Mesendoderm (in vitro differentiated cells): Measurements from ENCODE around the gene AHNAK2.
"Not testable (repeated sequence)": the region's sequence is repeated elsewhere in the genome, so short reads cannot be mapped to it uniquely, and the experiment has no call there.

Experiments
- DNase-seq: peaks from one replicate; pipeline ENCODE4 v3.0.0; 2013
- H2AK5ac ChIP-seq: 2 replicates; pipeline ENCODE4 v1.6.1; 2013; ENCODE audit warnings: low read length, inconsistent platforms
- H2BK120ac ChIP-seq: 2 replicates; pipeline ENCODE4 v1.6.1; 2013; ENCODE audit warnings: low read depth, mild to moderate bottlenecking, low read length, moderate library complexity, mixed read lengths
- H2BK15ac ChIP-seq: replicated peaks from 2 replicates; pipeline ENCODE4 v1.6.1; 2013; ENCODE audit warnings: low read depth, mild to moderate bottlenecking, moderate library complexity
- H2BK5ac ChIP-seq: 2 replicates; pipeline ENCODE4 v1.6.1; 2013; ENCODE audit warnings: low read length, inconsistent platforms
- H3K18ac ChIP-seq: 2 replicates; pipeline ENCODE4 v1.6.1; 2013; ENCODE audit warnings: mild to moderate bottlenecking, low read length, mixed read lengths
- H3K23ac ChIP-seq: one replicate; pipeline ENCODE4 v1.6.1; 2013; ENCODE audit warnings: low read length
- H3K27ac ChIP-seq: 2 replicates; pipeline ENCODE4 v1.5.1; 2013; ENCODE audit warnings: low read depth, mild to moderate bottlenecking, inconsistent platforms, low read length, moderate library complexity
- H3K27me3 ChIP-seq: 2 replicates; pipeline ENCODE4 v1.6.1; 2013; ENCODE audit warnings: low read length, control low read depth, mild to moderate bottlenecking, inconsistent platforms; ENCODE audit not compliant: insufficient read depth, poor library complexity
- H3K36me3 ChIP-seq: 2 replicates; pipeline ENCODE4 v1.6.1; 2013; ENCODE audit warnings: low read length, inconsistent platforms; ENCODE audit not compliant: control insufficient read depth, insufficient read depth
- H3K4ac ChIP-seq: one replicate; pipeline ENCODE4 v1.6.1; 2013; ENCODE audit warnings: low read depth, mild to moderate bottlenecking, low read length, moderate library complexity
- H3K4me1 ChIP-seq: 2 replicates; pipeline ENCODE4 v1.6.1; 2013; ENCODE audit warnings: low read depth, low read length, inconsistent platforms; ENCODE audit not compliant: control insufficient read depth
- H3K4me2 ChIP-seq: 2 replicates; pipeline ENCODE4 v1.6.1; 2013; ENCODE audit warnings: low read length
- H3K4me3 ChIP-seq: 2 replicates; pipeline ENCODE4 v1.5.1; 2013; ENCODE audit warnings: mild to moderate bottlenecking, low read length
- H3K56ac ChIP-seq: one replicate; pipeline ENCODE4 v1.6.1; 2013; ENCODE audit warnings: low read length
- H3K79me1 ChIP-seq: 2 replicates; pipeline ENCODE4 v1.6.1; 2013; ENCODE audit warnings: low read length, inconsistent platforms
- H3K79me2 ChIP-seq: 2 replicates; pipeline ENCODE4 v1.6.1; 2013; ENCODE audit warnings: mild to moderate bottlenecking, low read length; ENCODE audit not compliant: control insufficient read depth, insufficient read depth
- H3K9ac ChIP-seq: 2 replicates; pipeline ENCODE4 v1.6.1; 2013; ENCODE audit warnings: low read length, inconsistent platforms
- H4K5ac ChIP-seq: one replicate; pipeline ENCODE4 v1.6.1; 2013; ENCODE audit warnings: low read length
- H4K8ac ChIP-seq: one replicate; pipeline ENCODE4 v1.6.1; 2013; ENCODE audit warnings: low read depth, mild to moderate bottlenecking, control low read depth, low read length, moderate library complexity
- WGBS: extraction: QIAGEN DNeasy Blood & Tissue Kit; methylation state at CpG from one replicate; pipeline ENCODE4 v1.1.7; 2013; ENCODE audit warnings: low lambda C conversion rate, missing lambda C conversion rate; ENCODE audit not compliant: insufficient coverage; ENCODE audit errors: extremely low coverage; 5-methylcytosine and 5-hydroxymethylcytosine counted together

Gene AHNAK2

GRCh38 chr14:104908303-104908702 lies 69.9 kb downstream of the AHNAK2 start:
- H3K4me2 ChIP-seq, result no peak overlapping the region
- H4K8ac ChIP-seq, result no peak overlapping the region
- no peak overlapping the region for H3K27ac ChIP-seq
- no peaks in the 10 kb centered on the region for H3K36me3 ChIP-seq
- H3K27me3 ChIP-seq, result no peaks in the 10 kb centered on the region
- H2BK15ac ChIP-seq, result no peak overlapping the region
- H3K4me3 ChIP-seq, result no peak overlapping the region
- no peak overlapping the region for H3K9ac ChIP-seq
- no peaks in the 10 kb centered on the region for H3K79me2 ChIP-seq
- DNase-seq, result no peak
- H3K18ac ChIP-seq, result no peak overlapping the region
- no peaks in the 10 kb centered on the region for H3K4me1 ChIP-seq
- no peak overlapping the region for H2AK5ac ChIP-seq
- no CpG with 5 or more reads among the region's 1 CpG for WGBS
- no peak overlapping the region for H3K4ac ChIP-seq
- no peak overlapping the region for H3K23ac ChIP-seq
- no peaks in the 10 kb centered on the region for H3K79me1 ChIP-seq
- H4K5ac ChIP-seq, result no peak overlapping the region
- H3K56ac ChIP-seq, result no peak overlapping the region
- H2BK120ac ChIP-seq, result no peak overlapping the region
- H2BK5ac ChIP-seq, result no peak overlapping the region

- not testable (repeated sequence) for H4K8ac ChIP-seq
- no CpG with 5 or more reads among the region's 28 CpGs for WGBS
These were observed 72.6 kb downstream of the AHNAK2 start for GRCh38 chr14:104905579-104905933.

GRCh38 chr14:104904650-104905578 lies 73.3 kb downstream of the AHNAK2 start:
- H3K18ac ChIP-seq, H3K56ac ChIP-seq, H2BK120ac ChIP-seq, H3K27me3 ChIP-seq, H3K79me1 ChIP-seq, H3K4me1 ChIP-seq, H3K9ac ChIP-seq, H2BK15ac ChIP-seq, H2BK5ac ChIP-seq, H3K27ac ChIP-seq, H3K4me3 ChIP-seq, H2AK5ac ChIP-seq, H3K36me3 ChIP-seq, DNase-seq, H4K5ac ChIP-seq, H3K4ac ChIP-seq, H3K23ac ChIP-seq, H3K79me2 ChIP-seq, H4K8ac ChIP-seq, H3K4me2 ChIP-seq: not testable (repeated sequence)
- no CpG with 5 or more reads among the region's 38 CpGs for WGBS

More at GRCh38 chr14:104905579-104905933, 72.6 kb downstream of the AHNAK2 start:
- H3K4me3 ChIP-seq, H3K79me1 ChIP-seq, H3K9ac ChIP-seq, H4K5ac ChIP-seq, DNase-seq, H3K4ac ChIP-seq, H2AK5ac ChIP-seq, H3K27me3 ChIP-seq, H3K79me2 ChIP-seq, H3K18ac ChIP-seq, H2BK15ac ChIP-seq, H3K56ac ChIP-seq, H3K4me2 ChIP-seq, H3K23ac ChIP-seq, H2BK5ac ChIP-seq, H3K27ac ChIP-seq, H3K36me3 ChIP-seq, H3K4me1 ChIP-seq, H2BK120ac ChIP-seq: not testable (repeated sequence)

DNA sequence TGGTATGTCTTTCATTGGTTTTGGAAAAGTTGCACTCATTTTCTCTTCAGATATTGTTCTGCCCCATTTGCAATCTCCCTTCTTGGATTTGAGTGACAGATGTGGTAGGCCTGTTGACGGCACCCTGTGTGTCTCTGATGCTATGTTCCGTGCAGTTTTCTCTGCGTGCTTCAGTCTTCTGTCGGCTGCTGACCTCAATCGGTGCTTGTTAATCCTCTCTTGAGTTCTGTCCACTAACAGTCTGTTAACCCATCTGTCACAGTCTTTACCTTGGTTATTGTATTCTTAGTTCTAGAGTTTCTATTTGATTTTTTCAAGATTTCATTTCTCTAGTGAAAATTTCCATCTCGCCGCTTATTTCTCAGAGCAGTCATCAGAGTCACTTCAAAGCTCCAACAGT lies 74.2 kb downstream of the AHNAK2 start:
- H2BK5ac ChIP-seq, result no peak overlapping the region
- no peak overlapping the region for H3K27ac ChIP-seq
- H3K36me3 ChIP-seq, result no peaks in the 10 kb centered on the region
- H3K79me2 ChIP-seq, result no peaks in the 10 kb centered on the region
- no peak overlapping the region for H4K5ac ChIP-seq
- H3K18ac ChIP-seq, result no peak overlapping the region
- H3K27me3 ChIP-seq, result no peaks in the 10 kb centered on the region
- no peak overlapping the region for H3K9ac ChIP-seq
- no peak overlapping the region for H2BK15ac ChIP-seq
- no peak overlapping the region for H3K4ac ChIP-seq
- H4K8ac ChIP-seq, result no peak overlapping the region
- H3K4me2 ChIP-seq, result no peak overlapping the region
- no peak overlapping the region for H3K56ac ChIP-seq
- no peaks in the 10 kb centered on the region for H3K4me1 ChIP-seq
- DNase-seq, result no peak
- no peaks in the 10 kb centered on the region for H3K79me1 ChIP-seq
- no peak overlapping the region for H2AK5ac ChIP-seq
- H3K23ac ChIP-seq, result no peak overlapping the region
- H2BK120ac ChIP-seq, result no peak overlapping the region
- WGBS, result no CpG with 5 or more reads among the region's 7 CpGs
- no peak overlapping the region for H3K4me3 ChIP-seq

GRCh38 chr14:104900639-104901512 lies 77.3 kb downstream of the AHNAK2 start:
- no peaks in the 10 kb centered on the region for H3K79me1 ChIP-seq
- H2BK5ac ChIP-seq, result no peak overlapping the region
- H3K27ac ChIP-seq, result no peak overlapping the region
- H4K8ac ChIP-seq, result no peak overlapping the region
- H2BK15ac ChIP-seq, result no peak overlapping the region
- no peak overlapping the region for H3K18ac ChIP-seq
- H3K36me3 ChIP-seq, result no peaks in the 10 kb centered on the region
- H3K27me3 ChIP-seq, result no peaks in the 10 kb centered on the region
- WGBS, result no CpG with 5 or more reads among the region's 12 CpGs
- H4K5ac ChIP-seq, result no peak overlapping the region
- no peak overlapping the region for H3K9ac ChIP-seq
- H3K23ac ChIP-seq, result no peak overlapping the region
- no peaks in the 10 kb centered on the region for H3K79me2 ChIP-seq
- no peak overlapping the region for H2BK120ac ChIP-seq
- no peak overlapping the region for H3K4ac ChIP-seq
- H3K4me1 ChIP-seq, result no peaks in the 10 kb centered on the region
- DNase-seq, result no peak
- H3K56ac ChIP-seq, result no peak overlapping the region
- no peak overlapping the region for H3K4me3 ChIP-seq
- no peak overlapping the region for H3K4me2 ChIP-seq
- H2AK5ac ChIP-seq, result no peak overlapping the region
